ENCODE measurements around the gene POC1B. TPM values are rescaled to one million over a fixed set of nuclear protein-coding genes. Genes with fewer than 3 reads are reported as not detected.

Gene POC1B
- total RNA-seq, 1 donor from 2014 or later: 15.8 TPM

DNA sequence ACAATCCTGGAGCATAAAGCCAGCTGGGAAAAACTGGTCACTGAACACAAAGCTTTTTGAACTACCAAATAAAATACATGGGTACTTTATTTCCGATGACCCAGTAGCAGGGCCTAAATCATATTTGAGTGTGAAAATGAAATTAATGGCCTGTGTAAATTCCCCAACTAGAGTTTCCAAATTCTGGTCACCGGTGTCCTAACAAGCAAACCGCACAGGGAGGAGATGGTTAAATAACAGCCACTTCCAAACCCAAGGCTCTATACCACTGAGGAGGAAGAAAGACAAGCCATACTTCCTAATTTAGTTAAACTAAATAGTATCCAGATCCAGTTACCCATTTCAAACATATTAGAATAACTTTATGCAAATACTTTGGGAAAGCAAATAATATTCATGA lies 133.5 kb downstream of the POC1B start:
- no peaks in the 10 kb centered on the region for H3K9me3 ChIP-seq
- ATAC-seq (peak; percentile 24), DNase-seq (no peak)
- intact Hi-C loops (cut with DNase I): no loop called here
- H3K36me3 ChIP-seq: no peaks in the 10 kb centered on the region
- TF ChIP-seq, protein P1, sequence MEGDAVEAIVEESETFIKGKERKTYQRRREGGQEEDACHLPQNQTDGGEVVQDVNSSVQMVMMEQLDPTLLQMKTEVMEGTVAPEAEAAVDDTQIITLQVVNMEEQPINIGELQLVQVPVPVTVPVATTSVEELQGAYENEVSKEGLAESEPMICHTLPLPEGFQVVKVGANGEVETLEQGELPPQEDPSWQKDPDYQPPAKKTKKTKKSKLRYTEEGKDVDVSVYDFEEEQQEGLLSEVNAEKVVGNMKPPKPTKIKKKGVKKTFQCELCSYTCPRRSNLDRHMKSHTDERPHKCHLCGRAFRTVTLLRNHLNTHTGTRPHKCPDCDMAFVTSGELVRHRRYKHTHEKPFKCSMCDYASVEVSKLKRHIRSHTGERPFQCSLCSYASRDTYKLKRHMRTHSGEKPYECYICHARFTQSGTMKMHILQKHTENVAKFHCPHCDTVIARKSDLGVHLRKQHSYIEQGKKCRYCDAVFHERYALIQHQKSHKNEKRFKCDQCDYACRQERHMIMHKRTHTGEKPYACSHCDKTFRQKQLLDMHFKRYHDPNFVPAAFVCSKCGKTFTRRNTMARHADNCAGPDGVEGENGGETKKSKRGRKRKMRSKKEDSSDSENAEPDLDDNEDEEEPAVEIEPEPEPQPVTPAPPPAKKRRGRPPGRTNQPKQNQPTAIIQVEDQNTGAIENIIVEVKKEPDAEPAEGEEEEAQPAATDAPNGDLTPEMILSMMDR (IDR thresholded peaks at IDR 0.05): no peak
- H3K4me3 ChIP-seq: no peak overlapping the region
- no peak overlapping the region for H3K27ac ChIP-seq
- peaks cover 36% of the 10 kb centered on the region for H3K4me1 ChIP-seq
- no peaks in the 10 kb centered on the region for H3K27me3 ChIP-seq

DNA sequence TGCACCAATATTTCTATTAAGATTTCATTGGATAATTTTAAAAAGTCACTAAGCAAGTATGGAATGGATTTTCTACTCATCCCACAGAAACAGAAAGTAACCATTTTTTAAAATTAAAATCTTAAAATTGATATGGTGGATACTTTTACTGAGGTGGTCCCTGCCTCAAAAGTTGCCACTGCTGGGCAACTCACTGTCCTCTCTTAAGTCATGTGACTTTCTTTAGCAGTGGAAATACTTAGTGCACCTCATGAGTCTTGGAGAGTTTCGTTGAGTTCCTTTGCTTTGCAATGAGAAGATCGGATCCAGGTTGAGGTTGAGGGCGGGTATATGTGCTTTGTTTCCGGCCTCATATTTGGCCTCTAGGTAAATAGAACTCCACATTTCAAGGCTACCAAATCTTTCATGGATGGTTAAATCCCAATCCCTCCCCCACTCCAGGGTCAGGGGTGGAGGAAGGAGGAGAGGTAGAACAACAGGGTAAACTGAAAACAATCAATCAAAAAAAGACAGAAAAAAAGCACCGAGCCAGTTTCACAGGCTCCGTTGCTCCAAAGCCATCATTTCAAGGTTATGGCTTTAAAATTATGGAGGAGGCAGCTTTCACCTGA lies 134.0 kb downstream of the POC1B start:
- Histone ChIP-seq H3K27me3 (no peaks in the 10 kb centered on the region), H3K27ac (peak overlapping the region; percentile 58), H3K9me3 (no peaks in the 10 kb centered on the region), H3K4me3 (no peak overlapping the region), H3K36me3 (no peaks in the 10 kb centered on the region), H3K4me1 (peaks cover 36% of the 10 kb centered on the region)
- TF ChIP-seq, protein P1 (IDR thresholded peaks at IDR 0.05): no peak
- no peak for ATAC-seq
- intact Hi-C loops (cut with DNase I): no loop called here
- no peak for DNase-seq

DNA sequence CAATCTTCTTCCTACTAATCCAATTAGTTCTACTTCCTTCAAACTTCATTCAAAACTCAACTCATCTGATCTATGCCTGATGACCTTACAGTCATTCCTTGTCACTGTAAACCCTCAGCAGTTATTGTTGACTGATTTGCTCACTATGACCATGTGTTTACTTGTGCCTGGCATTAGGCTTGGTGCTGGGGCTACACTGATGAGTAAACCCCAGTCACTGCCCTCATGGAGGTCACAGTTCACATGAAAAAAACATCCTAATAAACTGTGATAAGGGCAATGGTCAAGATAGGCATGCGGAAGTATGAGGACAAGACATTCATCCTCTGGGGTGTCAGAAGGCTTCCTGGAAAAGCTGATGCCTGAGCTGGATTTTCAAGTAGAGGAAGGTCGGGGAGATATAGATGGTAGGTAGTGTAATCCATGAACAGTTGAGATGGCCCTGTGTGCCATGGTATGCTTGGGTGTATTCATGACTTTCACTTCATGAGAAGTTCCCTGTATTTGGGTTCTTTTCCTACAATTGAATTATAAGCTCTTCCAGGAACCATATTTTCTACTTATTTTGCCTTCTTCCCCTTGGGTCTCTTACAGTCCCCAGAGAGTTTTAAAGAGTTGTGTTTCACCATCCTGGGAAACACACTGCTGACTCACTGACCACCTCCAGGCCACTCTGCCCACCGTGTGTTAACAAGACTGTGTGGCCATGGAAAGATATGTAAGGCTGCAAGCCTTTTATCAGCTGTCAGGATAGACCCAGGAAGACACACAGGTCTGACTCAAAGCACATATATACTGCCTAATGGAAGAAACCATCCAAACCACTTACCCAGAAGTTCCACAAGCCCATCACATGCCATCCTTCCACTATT lies 134.8 kb downstream of the POC1B start:
- peak overlapping the region; percentile 58 for H3K27ac ChIP-seq
- H3K36me3 ChIP-seq: no peaks in the 10 kb centered on the region
- ATAC-seq (peak; percentile 45), DNase-seq (no peak)
- intact Hi-C loops (cut with DNase I): no loop called here
- no peaks in the 10 kb centered on the region for H3K27me3 ChIP-seq
- H3K4me3 ChIP-seq: no peak overlapping the region
- peaks cover 38% of the 10 kb centered on the region for H3K4me1 ChIP-seq
- no peaks in the 10 kb centered on the region for H3K9me3 ChIP-seq
- TF ChIP-seq, protein P1 (IDR thresholded peaks at IDR 0.05): no peak

DNA sequence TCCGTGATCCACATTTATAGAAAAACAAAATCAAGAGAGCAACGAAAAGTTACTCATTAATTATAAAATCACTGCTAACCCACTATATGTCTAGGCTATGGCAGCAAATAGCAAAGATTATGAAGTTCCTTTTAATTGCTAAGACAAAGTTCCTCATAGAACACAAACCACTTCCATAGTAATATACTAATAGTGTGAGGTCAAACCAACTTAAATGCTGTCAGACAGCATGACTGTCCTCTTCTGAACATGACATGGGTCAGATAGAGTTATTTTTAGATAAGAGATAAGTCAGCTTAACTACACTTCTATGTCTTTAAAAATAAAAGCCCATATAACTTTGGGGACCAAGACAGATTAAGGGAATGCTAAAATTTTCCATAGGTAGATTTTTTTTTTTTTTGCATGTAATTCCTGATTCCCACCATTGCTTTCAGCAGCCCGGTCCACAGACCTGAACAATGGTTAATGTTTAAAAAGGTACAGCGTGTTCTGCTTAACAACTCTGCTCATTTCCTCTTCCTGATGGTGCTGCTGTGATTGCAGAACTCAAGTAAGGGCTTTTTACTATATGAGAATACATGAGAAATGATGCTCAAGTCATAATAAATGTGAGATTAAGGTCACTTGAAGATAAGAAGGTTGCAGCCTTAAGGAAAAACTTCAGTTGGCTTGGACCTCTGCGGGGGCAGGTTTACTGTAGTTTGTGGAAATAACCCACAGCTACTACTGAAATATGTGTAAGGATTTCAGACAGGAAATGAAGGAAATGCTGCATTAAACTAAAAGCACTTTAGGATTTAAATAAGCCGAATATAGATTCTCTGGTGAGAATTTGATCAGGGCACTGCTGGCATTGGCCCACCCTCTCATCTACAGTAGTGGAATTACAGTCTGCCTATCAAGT lies 135.8 kb downstream of the POC1B start:
- DNase-seq: no peak
- Histone ChIP-seq H3K36me3 (no peaks in the 10 kb centered on the region), H3K4me3 (no peak overlapping the region), H3K9me3 (no peaks in the 10 kb centered on the region), H3K4me1 (peaks cover 43% of the 10 kb centered on the region), H3K27ac (peak overlapping the region; percentile 58), H3K27me3 (no peaks in the 10 kb centered on the region)
- ATAC-seq: peak; percentile 88
- intact Hi-C loops (cut with DNase I): no loop called here
- TF ChIP-seq, protein P1 (IDR thresholded peaks at IDR 0.05): no peak

DNA sequence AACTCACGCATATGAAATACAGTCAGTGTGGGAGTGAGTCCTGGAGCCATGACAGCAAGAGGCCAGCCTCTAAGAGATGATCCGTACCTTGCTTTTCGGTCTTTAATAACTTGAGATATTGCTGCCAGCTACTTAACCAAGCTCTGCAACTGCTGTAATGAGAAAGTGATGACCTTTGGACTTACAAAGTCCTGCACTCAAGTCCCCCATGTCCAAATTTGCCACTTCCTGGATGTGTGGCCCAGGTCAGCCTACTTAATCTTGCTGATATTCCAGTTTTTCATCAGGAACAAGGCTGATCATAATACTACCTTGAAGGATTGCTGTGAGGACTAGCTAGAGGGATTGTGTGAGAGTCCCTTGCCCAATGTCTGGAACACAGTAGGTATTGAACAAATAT lies 139.7 kb downstream of the POC1B start:
- peaks cover 53% of the 10 kb centered on the region for H3K4me1 ChIP-seq
- TF ChIP-seq, protein P1 (IDR thresholded peaks at IDR 0.05): no peak
- DNase-seq (no peak), ATAC-seq (no peak)
- H3K27ac ChIP-seq: no peak overlapping the region
- H3K27me3 ChIP-seq: no peaks in the 10 kb centered on the region
- intact Hi-C loops (cut with DNase I): no loop called here
- H3K4me3 ChIP-seq: no peak overlapping the region
- H3K36me3 ChIP-seq: no peaks in the 10 kb centered on the region
- no peaks in the 10 kb centered on the region for H3K9me3 ChIP-seq

Data from upper lobe of right lung (tissue), 1 donor.